Measurements from ENCODE around the gene STARD5. TPM values are rescaled to one million over a fixed set of nuclear protein-coding genes. Genes with fewer than 3 reads are reported as not detected.

The STARD5 gene
- total and polyA plus RNA-seq, 10 donors, result 6.4 to 18.9 (median 10.9) TPM

GRCh38 chr15:81263477-81263876 lies 60.5 kb downstream of the STARD5 start:
- no peak overlapping the region for H3K4me3 ChIP-seq
- DNase-seq, result no peak
- no peak overlapping the region for H3K27ac ChIP-seq
- intact Hi-C loops (cut with DNase I; ENCODE audit: low total_unique reads), result loop anchor here (10.0 kb wide), 2 partner anchors 109 to 809 kb away; no protein-coding TSS in a partner anchor
- no peaks in the 10 kb centered on the region for H3K9me3 ChIP-seq
- no peaks in the 10 kb centered on the region for H3K36me3 ChIP-seq
- H3K27me3 ChIP-seq (replicated peaks in 1 of 7), result no peaks in the 10 kb centered on the region
- H3K4me1 ChIP-seq, result peaks cover 13 to 20% (median 16%) of the 10 kb centered on the region in 6 donors
- WGBS, 5 donors, result 86 to 94% (median 88%) methylated on average over 4 of the region's 4 CpGs
- TF ChIP-seq POLR2AphosphoS5 (IDR thresholded peaks at IDR 0.05) (no peak), POLR2A (IDR thresholded peaks at IDR 0.05) (no peak), CTCF (IDR thresholded peaks at IDR 0.05 in 8 of 11, conservative IDR thresholded peaks at IDR 0.05 in 3 of 11) (no peak)

- H3K27ac ChIP-seq, result no peak overlapping the region
- no peaks in the 10 kb centered on the region for H3K27me3 ChIP-seq (replicated peaks in 1 of 7)
- DNase-seq, result no peak
- TF ChIP-seq POLR2A (IDR thresholded peaks at IDR 0.05) (no peak), CTCF (IDR thresholded peaks at IDR 0.05 in 8 of 11, conservative IDR thresholded peaks at IDR 0.05 in 3 of 11) (no peak), POLR2AphosphoS5 (IDR thresholded peaks at IDR 0.05) (no peak)
- no peaks in the 10 kb centered on the region for H3K9me3 ChIP-seq
- H3K4me1 ChIP-seq, result peaks cover 10 to 15% (median 13%) of the 10 kb centered on the region in 6 donors
- no peak overlapping the region for H3K4me3 ChIP-seq
- intact Hi-C loops (cut with DNase I; ENCODE audit: low total_unique reads), result loop anchor here (10.0 kb wide), 2 partner anchors 106 to 806 kb away; no protein-coding TSS in a partner anchor
- H3K36me3 ChIP-seq, result no peaks in the 10 kb centered on the region
- WGBS, 5 donors, result 75 to 87% (median 82%) methylated on average over 6 of the region's 6 CpGs
Measured at GRCh38 chr15:81261172-81261811, 62.6 kb downstream of the STARD5 start.

- WGBS, 5 donors, result 62 to 76% (median 65%) methylated on average over 4 of the region's 4 CpGs
- no peak for DNase-seq
- no peaks in the 10 kb centered on the region for H3K27me3 ChIP-seq (replicated peaks in 1 of 7)
- no peak for TF ChIP-seq POLR2A (IDR thresholded peaks at IDR 0.05)
- H3K4me3 ChIP-seq, result no peak overlapping the region
- H3K4me1 ChIP-seq, result peaks cover 0 to under 1% (median 0%) of the 10 kb centered on the region in 6 donors
- no peak overlapping the region for H3K27ac ChIP-seq
- intact Hi-C loops (cut with DNase I; ENCODE audit: low total_unique reads), result loop anchor here (10.0 kb wide), 2 partner anchors 105 to 805 kb away; no protein-coding TSS in a partner anchor
- H3K36me3 ChIP-seq, result no peaks in the 10 kb centered on the region
- no peaks in the 10 kb centered on the region for H3K9me3 ChIP-seq
Measured at GRCh38 chr15:81259760-81260298, 64.1 kb downstream of the STARD5 start.

Other genes with a start within 250 kb of the STARD5 start
- gene CFAP161, start 189.9 kb downstream of the STARD5 start, total RNA-seq, result 1 to 10 TPM in 2 of 7 donors, under 1 TPM in 2, not detected in 3; 0.20 to 2.0 (median 1.1) TPM
- gene CFAP161, start 189.9 kb downstream of the STARD5 start, polyA plus RNA-seq, result under 1 TPM; 0.06 to 0.48 (median 0.11) TPM
- 100 to 1,000 TPM; 126 to 159 (median 130) TPM for gene IL16, start 127.3 kb downstream of the STARD5 start, total RNA-seq
- gene IL16, start 127.3 kb downstream of the STARD5 start, polyA plus RNA-seq, result 100 to 1,000 TPM in 2 of 3 donors, 10 to 100 TPM in 1; 93.9 to 114 (median 114) TPM
- gene TMC3, start 50.1 kb upstream of the STARD5 start, total RNA-seq, result not detected
- not detected for gene TMC3, start 50.1 kb upstream of the STARD5 start, polyA plus RNA-seq